ENCODE results near the gene KDM8.

Gene KDM8

DNA sequence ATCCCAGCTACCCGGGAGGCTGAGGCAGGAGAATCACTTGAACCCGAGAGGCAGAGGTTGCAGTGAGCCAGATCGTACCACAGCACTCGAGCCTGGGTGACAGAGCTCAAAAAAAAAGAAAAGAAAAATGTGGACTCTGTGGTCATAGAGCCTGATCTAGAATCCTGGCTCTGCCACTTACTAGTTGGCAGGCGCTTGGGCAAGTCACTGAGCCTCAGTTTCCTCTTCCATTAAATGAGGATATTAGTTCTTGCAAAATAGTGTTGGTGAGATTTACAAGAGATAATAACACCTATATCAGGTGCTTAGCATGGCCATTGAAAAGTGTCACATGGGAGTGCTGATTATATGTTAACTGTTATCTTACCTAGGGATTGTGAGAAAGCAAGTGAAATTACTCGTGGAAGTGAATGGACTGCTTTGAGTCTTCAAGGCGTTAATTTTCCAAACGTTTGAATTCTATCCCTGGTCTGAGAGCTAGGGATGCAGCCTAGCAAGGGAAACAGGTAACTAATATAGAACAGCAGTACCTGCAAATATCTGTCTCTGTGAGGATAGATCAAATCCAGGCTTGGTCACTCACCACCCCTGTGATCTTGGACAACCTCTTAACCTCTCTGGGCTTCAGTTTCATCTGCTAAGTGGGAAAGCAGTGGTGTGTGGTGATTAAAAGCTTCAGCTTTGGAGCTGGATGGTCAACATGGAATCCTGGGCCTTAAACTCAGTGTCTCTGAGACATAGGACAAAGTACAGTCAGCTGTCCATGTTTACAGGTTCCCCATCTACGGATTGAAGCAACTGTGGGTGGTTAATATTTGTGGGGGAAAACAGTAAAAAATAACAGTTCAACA is 66.2 kb downstream of the KDM8 start:
- DNase-seq (ENCODE audit: low spot score), result no peak

- DNase-seq (ENCODE audit: low spot score), result no peak
Measured at GRCh38 chr16:27270349-27270748, 67.0 kb downstream of the KDM8 start.

Data from RKO (cell line).